ENCODE results near the gene TFAP2C.

TFAP2C gene

DNA sequence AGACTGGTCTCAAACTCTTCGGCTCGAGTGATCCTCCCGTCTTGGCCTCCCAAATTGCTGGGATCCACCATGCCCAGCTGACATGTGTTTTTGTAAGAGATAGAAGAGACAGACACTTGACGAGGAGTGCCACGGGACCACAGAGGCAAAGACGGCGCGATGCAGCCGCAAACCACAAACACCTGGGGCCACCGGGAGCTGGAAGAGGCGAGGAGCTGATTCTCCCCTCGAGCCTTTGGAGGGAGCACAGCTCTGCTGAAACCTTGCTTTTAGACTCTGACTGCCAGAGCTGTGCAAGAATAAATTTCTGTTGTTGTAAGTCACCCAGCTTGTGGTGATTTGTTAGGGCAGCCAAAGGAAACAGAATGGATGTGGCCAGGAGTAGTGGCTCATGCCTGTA is 46.9 kb downstream of the TFAP2C start:
- TF ChIP-seq, protein P1, sequence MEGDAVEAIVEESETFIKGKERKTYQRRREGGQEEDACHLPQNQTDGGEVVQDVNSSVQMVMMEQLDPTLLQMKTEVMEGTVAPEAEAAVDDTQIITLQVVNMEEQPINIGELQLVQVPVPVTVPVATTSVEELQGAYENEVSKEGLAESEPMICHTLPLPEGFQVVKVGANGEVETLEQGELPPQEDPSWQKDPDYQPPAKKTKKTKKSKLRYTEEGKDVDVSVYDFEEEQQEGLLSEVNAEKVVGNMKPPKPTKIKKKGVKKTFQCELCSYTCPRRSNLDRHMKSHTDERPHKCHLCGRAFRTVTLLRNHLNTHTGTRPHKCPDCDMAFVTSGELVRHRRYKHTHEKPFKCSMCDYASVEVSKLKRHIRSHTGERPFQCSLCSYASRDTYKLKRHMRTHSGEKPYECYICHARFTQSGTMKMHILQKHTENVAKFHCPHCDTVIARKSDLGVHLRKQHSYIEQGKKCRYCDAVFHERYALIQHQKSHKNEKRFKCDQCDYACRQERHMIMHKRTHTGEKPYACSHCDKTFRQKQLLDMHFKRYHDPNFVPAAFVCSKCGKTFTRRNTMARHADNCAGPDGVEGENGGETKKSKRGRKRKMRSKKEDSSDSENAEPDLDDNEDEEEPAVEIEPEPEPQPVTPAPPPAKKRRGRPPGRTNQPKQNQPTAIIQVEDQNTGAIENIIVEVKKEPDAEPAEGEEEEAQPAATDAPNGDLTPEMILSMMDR (IDR thresholded peaks at IDR 0.05; ENCODE audit: borderline replicate concordance, insufficient read depth, low read depth, low read length): no peak

DNA sequence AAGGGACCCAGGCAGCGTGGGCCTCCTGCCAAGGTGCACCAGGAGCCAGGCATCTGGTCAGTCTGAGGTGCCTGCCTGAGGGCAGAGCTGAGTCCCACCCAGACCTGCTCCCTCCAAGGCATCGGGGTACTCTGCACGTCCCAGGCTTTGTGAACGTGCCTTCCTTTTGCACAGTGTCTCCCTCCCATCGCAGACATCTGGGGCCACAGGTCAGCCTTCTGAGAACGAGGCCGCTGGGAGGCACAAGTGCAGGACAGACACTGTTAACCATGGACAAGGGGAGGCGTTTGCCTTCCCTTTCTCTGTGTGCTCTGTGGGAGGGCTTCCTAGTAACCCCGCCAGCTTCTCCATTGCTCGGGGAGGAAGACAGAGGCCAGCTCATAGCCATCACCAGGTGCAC is 47.6 kb downstream of the TFAP2C start:
- TF ChIP-seq, protein P1 (IDR thresholded peaks at IDR 0.05; ENCODE audit: borderline replicate concordance, insufficient read depth, low read depth, low read length): no peak

More for the DNA sequence above, 46.9 kb downstream of the TFAP2C start:
- H3K4me3 ChIP-seq (ENCODE audit: low read depth, low read length): no peak overlapping the region

GRCh38 chr20:56683077-56683865 is 54.2 kb downstream of the TFAP2C start:
- TF ChIP-seq, protein P1 (IDR thresholded peaks at IDR 0.05; ENCODE audit: borderline replicate concordance, insufficient read depth, low read depth, low read length): no peak
- no peak overlapping the region for H3K4me3 ChIP-seq (ENCODE audit: low read depth, low read length)

More for the DNA sequence above, 47.6 kb downstream of the TFAP2C start:
- H3K4me3 ChIP-seq (ENCODE audit: low read depth, low read length): no peak overlapping the region

DNA sequence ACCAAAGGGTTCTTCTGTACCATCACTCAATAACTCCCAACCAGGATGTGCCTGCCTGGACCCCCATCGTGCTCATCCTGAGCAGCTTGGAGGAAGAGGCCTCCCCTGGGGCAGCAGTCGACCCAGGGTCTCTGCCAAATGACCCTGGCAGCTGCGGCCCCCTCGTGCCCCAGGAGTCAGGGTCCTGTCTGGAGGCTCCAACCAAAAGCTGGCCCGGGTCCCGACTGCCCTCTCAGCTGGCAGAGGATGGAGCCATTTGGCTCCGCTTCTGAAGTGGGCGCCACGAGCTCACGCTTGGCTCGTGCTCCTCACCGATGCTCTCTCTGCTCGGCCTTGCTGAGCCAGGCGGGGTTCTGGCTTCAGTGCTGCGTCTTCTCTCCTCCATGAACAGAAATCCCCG is 56.8 kb downstream of the TFAP2C start:
- TF ChIP-seq, protein P1 (IDR thresholded peaks at IDR 0.05; ENCODE audit: borderline replicate concordance, insufficient read depth, low read depth, low read length): no peak
- no peak overlapping the region for H3K4me3 ChIP-seq (ENCODE audit: low read depth, low read length)

- TF ChIP-seq, protein P1 (IDR thresholded peaks at IDR 0.05; ENCODE audit: borderline replicate concordance, insufficient read depth, low read depth, low read length): no peak
- no peak overlapping the region for H3K4me3 ChIP-seq (ENCODE audit: low read depth, low read length)
These were observed 58.0 kb downstream of the TFAP2C start for GRCh38 chr20:56687061-56687460.

DNA sequence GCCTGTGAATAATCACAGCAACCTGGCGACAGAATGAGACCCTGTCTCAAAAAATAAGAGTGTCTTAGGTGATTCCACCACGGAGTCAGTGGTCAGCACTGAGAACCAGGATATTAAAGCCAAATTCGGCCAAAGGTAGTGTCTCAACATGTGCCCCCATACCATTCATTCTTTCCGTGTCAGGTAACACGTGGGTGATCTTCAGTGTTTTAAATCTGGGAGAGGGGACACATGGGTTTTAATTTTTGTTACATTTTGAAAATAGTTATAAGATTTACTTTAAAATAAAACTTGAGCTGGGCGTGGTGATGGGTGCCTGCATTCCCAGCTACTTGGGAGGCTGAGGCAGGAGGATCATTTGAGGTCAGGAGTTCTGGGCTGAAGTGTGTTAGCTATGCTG is 59.0 kb downstream of the TFAP2C start:
- TF ChIP-seq, protein P1 (IDR thresholded peaks at IDR 0.05; ENCODE audit: borderline replicate concordance, insufficient read depth, low read depth, low read length): no peak
- no peak overlapping the region for H3K4me3 ChIP-seq (ENCODE audit: low read depth, low read length)

Measured in GM12875 (cell line).